Measurements from ENCODE around the gene IL18.
"Not testable (repeated sequence)": the region's sequence is repeated elsewhere in the genome, so short reads cannot be mapped to it uniquely, and the experiment has no call there.

IL18 gene

GRCh38 chr11:112163875-112164685 is at the start of gene IL18:
Gene IL18 (minus strand): TSS chr11:112164094. CDS start chr11:112155053, 9,041 bp downstream.
- DNase-seq: no peak

- DNase-seq: no peak
These were observed 48.8 kb upstream of the IL18 start for GRCh38 chr11:112212710-112213109.

GRCh38 chr11:112212290-112212689 is 48.4 kb upstream of the IL18 start:
- no peak for DNase-seq

GRCh38 chr11:112211536-112211935 is 47.6 kb upstream of the IL18 start:
- DNase-seq: peak; percentile 47

GRCh38 chr11:112210890-112211289 is 47.0 kb upstream of the IL18 start:
- no peak for DNase-seq

GRCh38 chr11:112206071-112206470 is 42.2 kb upstream of the IL18 start:
- no peak for DNase-seq

GRCh38 chr11:112200252-112200651 is 36.4 kb upstream of the IL18 start:
- no peak for DNase-seq

GRCh38 chr11:112199101-112199500 is 35.2 kb upstream of the IL18 start:
- DNase-seq: not testable (repeated sequence)

- DNase-seq: no peak
These were observed 32.7 kb upstream of the IL18 start for GRCh38 chr11:112196519-112197087.

GRCh38 chr11:112195951-112196351 is 32.1 kb upstream of the IL18 start:
- no peak for DNase-seq

GRCh38 chr11:112195113-112195512 is 31.2 kb upstream of the IL18 start:
- not testable (repeated sequence) for DNase-seq

GRCh38 chr11:112186304-112186703 is 22.4 kb upstream of the IL18 start:
- DNase-seq: no peak

- DNase-seq: no peak
These were observed 22.0 kb upstream of the IL18 start for GRCh38 chr11:112185883-112186282.

GRCh38 chr11:112182867-112183266 is 19.0 kb upstream of the IL18 start:
- DNase-seq: no peak

- DNase-seq: no peak
These were observed 15.7 kb upstream of the IL18 start for GRCh38 chr11:112179601-112180000.

GRCh38 chr11:112178936-112179335 is 15.0 kb upstream of the IL18 start:
- no peak for DNase-seq

GRCh38 chr11:112178428-112178827 is 14.5 kb upstream of the IL18 start:
- DNase-seq: no peak

- DNase-seq: no peak
These were observed 13.7 kb upstream of the IL18 start for GRCh38 chr11:112177589-112177988.

GRCh38 chr11:112176077-112176476 is 12.2 kb upstream of the IL18 start:
- DNase-seq: no peak

- no peak for DNase-seq
These were observed 11.7 kb upstream of the IL18 start for GRCh38 chr11:112175599-112175952.

- DNase-seq: peak; percentile 43
These were observed 11.1 kb upstream of the IL18 start, which contains the start of gene BCO2 for GRCh38 chr11:112174789-112175598. Gene BCO2 (plus strand): TSS chr11:112175512. CDS start chr11:112175602, 90 bp downstream.

GRCh38 chr11:112173152-112173551 is 9.3 kb upstream of the IL18 start:
- DNase-seq: no peak

- peak; percentile 47 for DNase-seq
These were observed 8.6 kb upstream of the IL18 start for GRCh38 chr11:112172362-112172994.
